Measurements from ENCODE around the gene SYT11. TPM values are rescaled to one million over a fixed set of nuclear protein-coding genes. Genes with fewer than 3 reads are reported as not detected.
A peak's percentile ranks its signal among the peaks of the same experiment; 100 is the strongest.

SYT11 gene
- total RNA-seq, 1 experiment from 2014 or later, result 6.1 TPM

GRCh38 chr1:155872527-155872926, 13.2 kb downstream of the SYT11 start:
- Mint-ChIP-seq H3K4me3 (no peak overlapping the region), H3K9me3 (no peaks in the 10 kb centered on the region), H3K27ac (no peak overlapping the region), H3K36me3 (no peaks in the 10 kb centered on the region), H3K4me1 (no peaks in the 10 kb centered on the region), H3K27me3 (ENCODE audit: low read depth) (no peaks in the 10 kb centered on the region)
- ChIA-PET POLR2A (no interaction called here), CTCF (interaction anchor here (1.1 kb wide), 1 partner anchor 117 kb away, joined by 3 read pairs; no protein-coding TSS in a partner anchor)
- DNase-seq (ENCODE audit: low spot score) (no peak), ATAC-seq (no peak)
- no peak for TF ChIP-seq USF1 (CRISPR knock-in tag; IDR thresholded peaks at IDR 0.05)

GRCh38 chr1:155873860-155874259, 14.5 kb downstream of the SYT11 start:
- ChIA-PET POLR2A (no interaction called here), CTCF (no interaction called here)
- Mint-ChIP-seq H3K36me3 (no peaks in the 10 kb centered on the region), H3K27ac (no peak overlapping the region), H3K4me1 (no peaks in the 10 kb centered on the region), H3K9me3 (no peaks in the 10 kb centered on the region), H3K27me3 (ENCODE audit: low read depth) (no peaks in the 10 kb centered on the region), H3K4me3 (no peak overlapping the region)
- TF ChIP-seq ETV6 (CRISPR knock-in tag; IDR thresholded peaks at IDR 0.05) (no peak), ZBTB21 (CRISPR knock-in tag; IDR thresholded peaks at IDR 0.05; ENCODE audit: borderline replicate concordance) (no peak), ZNF425 (CRISPR knock-in tag; conservative IDR thresholded peaks at IDR 0.05) (no peak), JAZF1 (CRISPR knock-in tag; IDR thresholded peaks at IDR 0.05) (no peak), SMAD4 (CRISPR knock-in tag; IDR thresholded peaks at IDR 0.05) (no peak), ZNF423 (CRISPR knock-in tag; IDR thresholded peaks at IDR 0.05) (no peak), ZNF219 (CRISPR knock-in tag; IDR thresholded peaks at IDR 0.05; ENCODE audit: borderline replicate concordance) (no peak), ARID4B (CRISPR knock-in tag; IDR thresholded peaks at IDR 0.05; ENCODE audit: borderline replicate concordance) (no peak), ATF1 (CRISPR knock-in tag; IDR thresholded peaks at IDR 0.05) (no peak), ATF6 (CRISPR knock-in tag; IDR thresholded peaks at IDR 0.05) (no peak), MYBL2 (CRISPR knock-in tag; IDR thresholded peaks at IDR 0.05) (no peak), ZNF416 (CRISPR knock-in tag; IDR thresholded peaks at IDR 0.05) (no peak)
- DNase-seq (ENCODE audit: low spot score) (no peak), ATAC-seq (no peak)

- ATAC-seq (no peak), DNase-seq (ENCODE audit: low spot score) (no peak)
- ChIA-PET POLR2A (interaction anchor here (0.7 kb wide), 1 partner anchor 30 kb away, joined by 3 read pairs; no protein-coding TSS in a partner anchor), CTCF (no interaction called here)
- H3K4me1 Mint-ChIP-seq, result no peaks in the 10 kb centered on the region
- no peak overlapping the region for H3K27ac Mint-ChIP-seq
- TF ChIP-seq USF1 (CRISPR knock-in tag; IDR thresholded peaks at IDR 0.05) (no peak), ZNF121 (CRISPR knock-in tag; IDR thresholded peaks at IDR 0.05) (peak; percentile 63; the same call in 1 of the 2 replicates)
- no peak overlapping the region for H3K4me3 Mint-ChIP-seq
- no peaks in the 10 kb centered on the region for H3K9me3 Mint-ChIP-seq
- H3K36me3 Mint-ChIP-seq, result no peaks in the 10 kb centered on the region
- no peaks in the 10 kb centered on the region for H3K27me3 Mint-ChIP-seq (ENCODE audit: low read depth)
Observed at GRCh38 chr1:155877945-155878344, 18.6 kb downstream of the SYT11 start.
